ENCODE results near the gene DNAI1. TPM values are rescaled to one million over a fixed set of nuclear protein-coding genes. Genes with fewer than 3 reads are reported as not detected.
A peak's percentile ranks its signal among the peaks of the same experiment; 100 is the strongest.

Gene DNAI1
- polyA plus RNA-seq, 6 donors from 2014 or later: not detected

DNA sequence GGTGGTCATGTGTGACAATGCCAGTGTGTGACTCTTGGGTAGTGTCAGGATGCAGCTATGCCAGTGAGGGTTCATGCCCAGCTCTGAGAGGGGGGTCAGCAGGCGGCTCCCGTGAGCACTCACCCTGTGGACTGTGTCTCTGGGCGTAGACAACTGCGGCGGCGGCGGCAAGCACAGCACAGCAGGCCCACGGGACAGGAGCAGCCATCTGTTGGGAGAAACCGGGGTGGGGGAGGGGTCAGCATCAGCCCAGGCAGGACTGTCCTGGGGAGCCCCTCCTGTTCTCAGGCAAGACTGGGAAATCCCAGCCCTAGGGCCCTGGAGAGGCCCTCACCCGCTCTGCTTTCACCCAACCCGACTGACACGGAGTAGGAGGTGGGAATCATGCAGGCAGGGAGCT lies 110.2 kb downstream of the DNAI1 start:
- Mint-ChIP-seq H3K4me1 (peaks cover 0 to 7% (median 0%) of the 10 kb centered on the region in 3 donors), H3K27ac (no peak overlapping the region), H3K36me3 (no peaks in the 10 kb centered on the region), H3K9me3 (no peaks in the 10 kb centered on the region), H3K27me3 (peaks cover 27 to 83% (median 78%) of the 10 kb centered on the region in 3 donors), H3K4me3 (no peak overlapping the region)
- no peak for ATAC-seq (ENCODE audit: low read depth in 2 of 2)
- DNase-seq: no peak

- Mint-ChIP-seq H3K27ac (peak overlapping the region in 2 of 6 donors; percentile 12 to 71), H3K27me3 (peaks cover 24 to 83% (median 79%) of the 10 kb centered on the region in 3 donors), H3K4me3 (no peak overlapping the region), H3K9me3 (no peaks in the 10 kb centered on the region), H3K36me3 (no peaks in the 10 kb centered on the region), H3K4me1 (peaks cover 0 to 7% (median 0%) of the 10 kb centered on the region in 3 donors)
- ATAC-seq (ENCODE audit: low read depth in 2 of 2) (no peak), DNase-seq (no peak)
Observed at GRCh38 chr9:34570376-34570775, 111.8 kb downstream of the DNAI1 start.

Other genes starting within 250 kb of the DNAI1 start
- under 1 TPM in 5 of 6 donors, not detected in 1; 0.07 to 0.21 (median 0.12) TPM for gene KIF24, start 129.5 kb upstream of the DNAI1 start, polyA plus RNA-seq (ENCODE audit: low read depth in 6 of 6)
- gene NUDT2, start 129.2 kb upstream of the DNAI1 start, polyA plus RNA-seq (ENCODE audit: low read depth in 6 of 6): 10 to 100 TPM in 5 of 6 donors, 1 to 10 TPM in 1; 8.6 to 37.0 (median 20.0) TPM
- gene MYORG, start 81.9 kb upstream of the DNAI1 start, polyA plus RNA-seq (ENCODE audit: low read depth in 6 of 6): under 1 TPM in 2 of 6 donors, not detected in 4; 0.08 to 0.25 TPM
- 1 to 10 TPM in 3 of 6 donors, under 1 TPM in 3; 0.80 to 1.5 (median 1.1) TPM for gene FAM219A, start 235 bp upstream of the DNAI1 start, polyA plus RNA-seq (ENCODE audit: low read depth in 6 of 6)
- not detected for gene ENHO, start 64.2 kb downstream of the DNAI1 start, polyA plus RNA-seq (ENCODE audit: low read depth in 6 of 6)
- not detected for gene CNTFR, start 130.9 kb downstream of the DNAI1 start, polyA plus RNA-seq (ENCODE audit: low read depth in 6 of 6)
- 10 to 100 TPM; 25.1 to 50.6 (median 43.7) TPM for gene RPP25L, start 153.3 kb downstream of the DNAI1 start, polyA plus RNA-seq (ENCODE audit: low read depth in 6 of 6)
- 100 to 1,000 TPM in 3 of 6 donors, 10 to 100 TPM in 3; 83.5 to 118 (median 103) TPM for gene DCTN3, start 161.7 kb downstream of the DNAI1 start, polyA plus RNA-seq (ENCODE audit: low read depth in 6 of 6)
- not detected for gene ARID3C, start 170.3 kb downstream of the DNAI1 start, polyA plus RNA-seq (ENCODE audit: low read depth in 6 of 6)
- gene SIGMAR1, start 179.0 kb downstream of the DNAI1 start, polyA plus RNA-seq (ENCODE audit: low read depth in 6 of 6): 10 to 100 TPM; 40.1 to 75.8 (median 47.0) TPM
- gene GALT, start 187.9 kb downstream of the DNAI1 start, polyA plus RNA-seq (ENCODE audit: low read depth in 6 of 6): 10 to 100 TPM; 29.1 to 51.1 (median 36.3) TPM
- gene IL11RA, start 193.4 kb downstream of the DNAI1 start, polyA plus RNA-seq (ENCODE audit: low read depth in 6 of 6): 1 to 10 TPM; 2.0 to 7.4 (median 3.0) TPM
- not detected for gene CCL27, start 203.9 kb downstream of the DNAI1 start, polyA plus RNA-seq (ENCODE audit: low read depth in 6 of 6)
- gene CCL19, start 232.5 kb downstream of the DNAI1 start, polyA plus RNA-seq (ENCODE audit: low read depth in 6 of 6): not detected

Data from naive B cell (primary cell).